ENCODE measurements around the gene BDKRB2. TPM values are rescaled to one million over a fixed set of nuclear protein-coding genes. Genes with fewer than 3 reads are reported as not detected.

BDKRB2 gene
- total and polyA plus RNA-seq, 2 of the 8 experiments (the other 6 are each of a cell fraction or from before 2014, with no cell fraction given) = 0.13 to 0.21 TPM

DNA sequence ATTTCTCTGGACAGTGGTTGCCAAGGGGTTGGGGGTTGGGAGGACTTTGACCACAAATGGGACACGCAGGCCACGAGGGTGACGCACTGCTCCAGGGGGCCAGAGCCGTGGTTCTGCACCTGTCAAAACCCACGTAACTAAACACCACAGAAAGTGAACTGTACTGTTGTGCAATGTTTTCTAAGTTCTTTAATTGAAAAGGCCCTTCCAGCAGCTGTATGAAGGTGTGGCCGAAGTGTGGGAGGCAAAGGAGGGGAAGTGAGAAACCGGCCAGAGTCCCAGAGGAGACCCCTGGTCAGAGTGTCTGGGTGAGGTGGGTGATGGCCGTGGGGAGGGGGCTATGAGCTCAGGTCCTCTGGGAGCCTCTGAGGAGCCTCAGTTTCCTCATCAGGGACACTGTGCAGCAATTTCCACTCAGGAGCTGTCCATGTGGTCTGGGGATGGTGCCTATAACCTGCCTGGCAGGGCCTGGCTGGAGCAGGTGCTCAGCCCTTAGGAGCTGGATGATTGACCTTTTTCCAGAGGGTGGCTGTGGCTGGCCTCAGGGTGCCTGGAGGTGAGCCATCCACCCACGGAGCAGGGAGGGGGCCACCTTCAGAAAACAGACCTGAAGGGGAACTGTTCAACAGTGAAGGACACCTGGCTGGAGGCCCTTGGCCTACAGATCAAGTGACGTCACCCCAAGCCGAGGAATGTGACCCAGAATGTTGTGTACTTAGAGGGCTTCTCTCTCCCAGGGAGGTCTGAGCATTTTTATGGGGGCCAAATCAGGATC is 9.8 kb upstream of the BDKRB2 start:
- Histone ChIP-seq H3K4me1 (replicated peaks in 1 of 4; ENCODE audit: control insufficient read depth in 3 of 4, insufficient read depth in 4 of 4, low read length in 3 of 4) (peaks cover 0 to 19% (median 7%) of the 10 kb centered on the region in 4 experiments; a peak in 5 of 7 replicates), H2AK5ac (ENCODE audit: low read depth, low read length) (no peak overlapping the region), H4K91ac (replicated peaks; ENCODE audit: insufficient read length, low read length) (no peak overlapping the region), H3K23ac (ENCODE audit: insufficient read length) (no peak overlapping the region), H4K5ac (ENCODE audit: insufficient read length, low read depth, low read length) (no peak overlapping the region), H3K4me2 (ENCODE audit: insufficient read depth in 1 of 2, low read depth in 2 of 2, low read length in 2 of 2) (no peak overlapping the region), H3K9me3 (ENCODE audit: insufficient read depth in 2 of 2, low read depth in 1 of 2, low read length in 1 of 2) (no peaks in the 10 kb centered on the region), H3K36me3 (ENCODE audit: control insufficient read depth in 2 of 4, insufficient read depth in 4 of 4, low read length in 3 of 4) (no peaks in the 10 kb centered on the region), H2AFZ (ENCODE audit: low read length) (no peak overlapping the region), H3K9ac (replicated peaks in 1 of 4; ENCODE audit: extremely low read depth in 1 of 4, low read depth in 3 of 4, low read length in 3 of 4) (no peak overlapping the region), H3K79me2 (ENCODE audit: control insufficient read depth in 1 of 2, insufficient read depth in 2 of 2, low read length in 2 of 2) (no peaks in the 10 kb centered on the region), H3K4ac (replicated peaks; ENCODE audit: insufficient read length, low read depth, low read length) (no peak overlapping the region), H3K27ac (ENCODE audit: low read depth, low read length) (no peak overlapping the region), H2BK15ac (ENCODE audit: low read length) (no peak overlapping the region), H4K8ac (ENCODE audit: extremely low read depth, insufficient read depth, low read length) (no peak overlapping the region; the same call in 1 of the 2 replicates), H3K18ac (ENCODE audit: extremely low read depth, low read length) (no peak overlapping the region), H2BK20ac (ENCODE audit: low read length) (no peak overlapping the region), H3K79me1 (ENCODE audit: low read depth, low read length) (no peaks in the 10 kb centered on the region), H3K23me2 (ENCODE audit: low read depth, low read length) (no peaks in the 10 kb centered on the region), H3K56ac (replicated peaks; ENCODE audit: insufficient read length, low read depth, low read length) (no peak overlapping the region), H2BK120ac (replicated peaks; ENCODE audit: low read depth, low read length) (no peak overlapping the region), H3K27me3 (replicated peaks in 1 of 4; ENCODE audit: control insufficient read depth in 3 of 4, extremely low read depth in 1 of 4, insufficient read depth in 3 of 4, low read length in 3 of 4) (peaks cover 0 to 2% (median 0%) of the 10 kb centered on the region in 4 experiments; a peak in 1 of 7 replicates), H4K20me1 (replicated peaks in 1 of 2; ENCODE audit: control insufficient read depth in 1 of 2, insufficient read depth in 2 of 2, low read length in 2 of 2) (no peaks in the 10 kb centered on the region), H2BK5ac (ENCODE audit: low read depth, low read length) (no peak overlapping the region), H2BK12ac (ENCODE audit: low read depth, low read length) (no peak overlapping the region), H3K14ac (ENCODE audit: insufficient read length) (no peak overlapping the region), H3K4me3 (ENCODE audit: extremely low read depth in 1 of 4, insufficient read depth in 2 of 4, low read depth in 3 of 4, low read length in 4 of 4) (no peak overlapping the region)
- WGBS, 2 experiments (ENCODE audit: extremely low coverage in 1 of 2, insufficient coverage in 1 of 2, insufficient read length in 1 of 2, insufficient replicate concordance in 2 of 2, low coverage in 1 of 2, low lambda C conversion rate in 2 of 2, missing lambda C conversion rate in 1 of 2) = 84% methylated on average over 11 of the region's 11 CpGs; no CpG with 5 or more reads in 1 of the 2 experiments
- CTCF ChIA-PET (ENCODE audit: partially characterized antibody) = interaction anchor here (0.8 to 1.7 kb wide), 3 partner anchors 16 to 633 kb away, joined by 3 to 5 read pairs (median 3); no protein-coding TSS in a partner anchor
- DNase-seq (ENCODE audit: low read depth in 1 of 2, low spot score in 2 of 2) (no peak), FAIRE-seq (no peak)
- POLR2A ChIA-PET (ENCODE audit: partially characterized antibody) = no interaction called here
- TF ChIP-seq RXRA (IDR thresholded peaks at IDR 0.05; ENCODE audit: insufficient read depth, low read depth, low read length) (no peak), SP4 (IDR thresholded peaks at IDR 0.05; ENCODE audit: low read length) (no peak), POU5F1 (IDR thresholded peaks at IDR 0.05; ENCODE audit: low read depth, low read length) (no peak), CREB1 (IDR thresholded peaks at IDR 0.05) (no peak), BCL11A (IDR thresholded peaks at IDR 0.05; ENCODE audit: low read depth in 2 of 2, low read length in 2 of 2) (no peak), EP300 (IDR thresholded peaks at IDR 0.05; ENCODE audit: borderline replicate concordance in 1 of 2, low read depth in 2 of 2, low read length in 2 of 2) (no peak), SAP30 (IDR thresholded peaks at IDR 0.05; ENCODE audit: insufficient read depth, insufficient replicate concordance, low read length) (no peak), SRF (IDR thresholded peaks at IDR 0.05; ENCODE audit: low read depth, low read length) (no peak), RFX5 (IDR thresholded peaks at IDR 0.05; ENCODE audit: borderline replicate concordance, low read depth, low read length) (no peak)
- TF ChIP-seq, protein P1, sequence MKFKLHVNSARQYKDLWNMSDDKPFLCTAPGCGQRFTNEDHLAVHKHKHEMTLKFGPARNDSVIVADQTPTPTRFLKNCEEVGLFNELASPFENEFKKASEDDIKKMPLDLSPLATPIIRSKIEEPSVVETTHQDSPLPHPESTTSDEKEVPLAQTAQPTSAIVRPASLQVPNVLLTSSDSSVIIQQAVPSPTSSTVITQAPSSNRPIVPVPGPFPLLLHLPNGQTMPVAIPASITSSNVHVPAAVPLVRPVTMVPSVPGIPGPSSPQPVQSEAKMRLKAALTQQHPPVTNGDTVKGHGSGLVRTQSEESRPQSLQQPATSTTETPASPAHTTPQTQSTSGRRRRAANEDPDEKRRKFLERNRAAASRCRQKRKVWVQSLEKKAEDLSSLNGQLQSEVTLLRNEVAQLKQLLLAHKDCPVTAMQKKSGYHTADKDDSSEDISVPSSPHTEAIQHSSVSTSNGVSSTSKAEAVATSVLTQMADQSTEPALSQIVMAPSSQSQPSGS (IDR thresholded peaks at IDR 0.05; ENCODE audit: low read length) = no peak

All from H1 (cell line).